Keratinocyte (primary cell): ENCODE measurements around the gene ALOX5. TPM values are rescaled to one million over a fixed set of nuclear protein-coding genes. Genes with fewer than 3 reads are reported as not detected.

Experiments used
- DNase-seq: peaks from one replicate; pipeline ENCODE4 v3.0.0-alpha.2; 2011; ENCODE audit warnings: low read depth, missing footprints, low spot score
- FAIRE-seq: peaks from 2 replicates; lab custom pipeline; 2011; peaks lifted over from hg19 to GRCh38; lab: Jason Lieb, UNC
- H2AFZ ChIP-seq: 2 replicates; pipeline ENCODE4 v1.6.0; 2012; ENCODE audit warnings: low read length, control low read depth, inconsistent platforms; ENCODE audit not compliant: control insufficient read depth
- H3K27ac ChIP-seq: 2 replicates; pipeline ENCODE4 v1.5.1; 2011; ENCODE audit warnings: low read length; ENCODE audit not compliant: control insufficient read depth, insufficient read depth
- H3K27me3 ChIP-seq: 3 replicates; pipeline ENCODE4 v1.6.0; 2011; ENCODE audit warnings: low read length; ENCODE audit not compliant: control insufficient read depth, insufficient read depth; ENCODE audit errors: extremely low read depth
- H3K36me3 ChIP-seq, 2 experiments: 2 replicates in 1 of 2; 3 replicates in 1 of 2; pipeline ENCODE4 v1.5.1; 2011; ENCODE audit warnings: low read length in 2 of 2, mild to moderate bottlenecking in 1 of 2; ENCODE audit not compliant: control insufficient read depth in 2 of 2, insufficient read depth in 2 of 2; ENCODE audit errors: extremely low read depth in 1 of 2
- H3K4me1 ChIP-seq: 3 replicates; pipeline ENCODE4 v1.5.1; 2011; ENCODE audit warnings: low read length; ENCODE audit not compliant: control insufficient read depth, insufficient read depth; ENCODE audit errors: extremely low read depth
- H3K4me2 ChIP-seq: 3 replicates; pipeline ENCODE4 v1.6.0; 2011; ENCODE audit warnings: low read depth, low read length; ENCODE audit not compliant: control insufficient read depth, insufficient read depth; ENCODE audit errors: extremely low read depth
- H3K4me3 ChIP-seq, 3 experiments: fragments of 200-600 bp in 1 of 3; sonication (generic) in 1 of 3; 2 replicates in 2 of 3; 3 replicates in 1 of 3; pipeline ENCODE4 v1.5.1; 2011 to 2016; ENCODE audit warnings: low read length in 3 of 3, mild to moderate bottlenecking in 3 of 3, control low read depth in 2 of 3, inconsistent platforms in 1 of 3, low read depth in 1 of 3, mixed read lengths in 1 of 3, mixed run types in 1 of 3, moderate library complexity in 1 of 3; ENCODE audit not compliant: control insufficient read depth in 2 of 3, insufficient read depth in 2 of 3; ENCODE audit errors: extremely low read depth in 1 of 3
- H3K79me2 ChIP-seq: 2 replicates; pipeline ENCODE4 v1.6.0; 2012; ENCODE audit warnings: low read length; ENCODE audit not compliant: control insufficient read depth, insufficient read depth
- H3K9ac ChIP-seq: 3 replicates; pipeline ENCODE4 v1.6.0; 2011; ENCODE audit warnings: low read length; ENCODE audit not compliant: control insufficient read depth, insufficient read depth; ENCODE audit errors: extremely low read depth
- H3K9me1 ChIP-seq: 3 replicates; pipeline ENCODE4 v1.6.0; 2011; ENCODE audit warnings: low read length; ENCODE audit not compliant: control insufficient read depth, insufficient read depth; ENCODE audit errors: extremely low read depth
- H3K9me3 ChIP-seq: 2 replicates; pipeline ENCODE4 v1.5.1; 2012; ENCODE audit warnings: low read depth, low read length; ENCODE audit not compliant: control insufficient read depth
- H4K20me1 ChIP-seq: 3 replicates; pipeline ENCODE4 v1.6.0; 2011; ENCODE audit warnings: low read length; ENCODE audit not compliant: control insufficient read depth, insufficient read depth; ENCODE audit errors: extremely low read depth
- CTCF ChIP-seq, 3 experiments: IDR thresholded peaks in 1 of 3; conservative IDR thresholded peaks in 1 of 3; optimal IDR thresholded peaks in 1 of 3; 2 replicates in 2 of 3; 3 replicates in 1 of 3; pipeline versions ENCODE3 to v1.5.1; 2011; ENCODE audit warnings: low read length in 3 of 3, mild to moderate bottlenecking in 3 of 3, moderate library complexity in 2 of 3, control low read depth in 1 of 3, inconsistent platforms in 1 of 3; ENCODE audit not compliant: insufficient read depth in 2 of 3; ENCODE audit errors: extremely low read depth in 1 of 3
- EZH2 ChIP-seq: IDR thresholded peaks from one replicate; pipeline ENCODE4 v1.6.1; 2012; ENCODE audit warnings: inconsistent platforms, mild to moderate bottlenecking, low read length, moderate library complexity
- dilution Hi-C: fragments of 300-500 bp; cut with MboI; formaldehyde crosslinking; loops from one replicate; pipeline ENCODE4 v1.7.0; 2020; ENCODE audit warnings: low sequenced_read_pairs; ENCODE audit not compliant: extremely low pct_ligation_motif_present
- polyA plus RNA-seq, 5 experiments: library from polyadenylated mRNA; depleted of rRNA in 3 of 5; stranded (reverse) in 3 of 5; stranded (forward) in 1 of 5; unstranded in 1 of 5; fragments of >200 nt; gene quantifications; 1 replicate in 1 of 5; 2 replicates in 3 of 5; 3 replicates in 1 of 5; pipeline versions ENCODE4 v1.2.1 to v1.2.3, GENCODE V29; 2011 to 2012; ENCODE audit warnings: missing spikeins in 2 of 5, low read depth in 1 of 5, low replicate concordance in 1 of 5

Gene ALOX5
- polyA plus RNA-seq, 1 donor (not counting 4 experiments of a cell fraction or from before 2014, with no cell fraction given): not detected

DNA sequence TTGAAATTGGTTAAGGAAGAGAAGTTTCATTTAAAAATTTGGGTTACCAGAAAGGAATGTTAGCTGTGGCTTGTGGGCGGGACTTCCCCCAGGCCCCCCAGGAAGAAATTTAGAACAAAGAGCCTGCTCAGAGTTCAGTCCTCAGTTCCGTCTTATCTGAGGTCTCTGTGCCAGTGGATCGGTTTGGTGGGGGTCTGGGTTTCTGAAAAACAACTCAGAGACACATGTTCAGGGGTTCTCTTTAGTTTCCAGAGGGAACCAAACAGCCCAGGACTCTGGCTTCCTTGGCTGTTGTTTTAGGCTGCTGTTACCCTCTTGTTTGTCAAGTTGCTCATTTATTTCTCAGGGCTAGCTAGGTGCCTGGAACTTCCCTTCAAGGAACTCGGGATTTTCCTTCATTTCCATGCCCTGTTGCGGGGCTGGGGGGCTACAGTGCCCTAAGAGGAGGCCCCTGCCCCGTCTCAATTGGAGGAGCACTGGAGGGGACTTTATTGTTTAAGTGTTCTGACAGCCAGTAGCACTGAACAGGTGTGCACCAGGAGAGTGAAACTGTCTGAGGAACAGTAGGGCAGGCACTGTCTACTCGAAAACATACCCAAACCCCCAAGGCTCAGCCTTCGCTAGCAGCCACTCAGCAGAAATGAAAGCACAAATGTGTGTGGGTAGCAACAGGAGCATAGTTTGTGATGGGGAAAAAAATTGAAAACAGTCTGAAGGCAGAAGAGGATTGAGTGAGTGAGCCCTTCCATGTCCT is 59.9 kb downstream of the ALOX5 start:
- DNase-seq (no peak), FAIRE-seq (no peak)
- Histone ChIP-seq H3K36me3 (no peaks in the 10 kb centered on the region), H3K9ac (no peak overlapping the region), H3K9me3 (no peaks in the 10 kb centered on the region), H4K20me1 (no peaks in the 10 kb centered on the region), H3K79me2 (no peaks in the 10 kb centered on the region), H3K9me1 (no peaks in the 10 kb centered on the region), H3K4me1 (no peaks in the 10 kb centered on the region), H3K27ac (no peak overlapping the region), H3K27me3 (peaks cover 4% of the 10 kb centered on the region), H3K4me3 (no peak overlapping the region), H3K4me2 (no peak overlapping the region), H2AFZ (no peak overlapping the region)
- TF ChIP-seq EZH2 (no peak), CTCF (optimal IDR thresholded peaks at IDR 0.05 in 1 of 3, IDR thresholded peaks at IDR 0.05 in 1 of 3, conservative IDR thresholded peaks at IDR 0.05 in 1 of 3; ENCODE audit: extremely low read depth in 1 of 3, insufficient read depth in 2 of 3, low read length in 3 of 3) (no peak)
- dilution Hi-C loops: no loop called here

DNA sequence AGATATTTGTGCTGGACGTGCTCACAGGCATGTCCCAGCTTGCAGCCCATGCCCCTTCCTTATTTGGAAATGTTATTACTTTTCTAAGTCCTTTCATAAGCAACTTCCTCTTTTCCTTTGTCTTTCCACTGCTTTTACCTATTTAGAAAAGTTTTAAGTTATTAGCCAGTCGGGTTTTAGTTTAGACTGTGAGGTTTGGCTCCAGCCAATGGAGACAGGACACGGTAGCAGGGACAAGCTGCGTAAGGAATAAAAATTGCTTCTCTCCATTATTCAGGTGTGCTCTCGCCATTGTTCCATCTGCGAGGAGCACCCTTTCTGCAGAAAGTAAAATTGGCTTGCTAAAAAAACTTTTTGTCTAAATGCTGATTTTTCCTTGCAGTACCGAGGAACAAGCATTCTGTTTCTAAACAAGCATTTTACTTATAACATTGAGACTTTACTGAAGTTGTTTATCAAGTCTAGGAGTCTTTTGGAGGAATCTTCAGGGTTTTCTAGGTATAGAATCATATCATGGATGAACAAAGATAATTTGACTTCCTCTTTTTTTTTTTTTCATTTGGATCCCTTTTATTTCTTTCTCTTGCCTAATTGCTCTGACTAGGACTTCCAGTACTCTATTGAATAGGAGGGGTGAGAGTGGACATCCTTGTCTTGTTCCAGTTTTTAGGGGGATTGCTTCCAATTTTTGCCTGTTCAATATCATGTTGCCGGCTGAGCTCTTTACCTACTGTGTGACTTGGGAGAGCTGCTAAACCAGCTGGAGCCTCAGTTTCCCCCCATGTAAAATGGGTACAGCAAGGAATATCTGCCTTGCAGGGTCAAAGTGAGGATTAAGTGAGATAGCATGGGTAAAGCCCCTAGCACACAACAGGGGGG is 63.8 kb downstream of the ALOX5 start:
- no peak overlapping the region for H3K4me2 ChIP-seq
- no peak for DNase-seq

More for the DNA sequence above, 63.8 kb downstream of the ALOX5 start:
- FAIRE-seq: no peak
- H3K4me3 ChIP-seq: no peak overlapping the region
- H3K27ac ChIP-seq: no peak overlapping the region
- no peaks in the 10 kb centered on the region for H4K20me1 ChIP-seq
- no peaks in the 10 kb centered on the region for H3K79me2 ChIP-seq
- H3K36me3 ChIP-seq: no peaks in the 10 kb centered on the region
- no peaks in the 10 kb centered on the region for H3K27me3 ChIP-seq
- no peaks in the 10 kb centered on the region for H3K4me1 ChIP-seq
- H2AFZ ChIP-seq: no peak overlapping the region
- dilution Hi-C loops: no loop called here
- H3K9me3 ChIP-seq: no peaks in the 10 kb centered on the region
- no peak overlapping the region for H3K9ac ChIP-seq
- no peaks in the 10 kb centered on the region for H3K9me1 ChIP-seq
- no peak for TF ChIP-seq EZH2
- no peak for TF ChIP-seq CTCF (optimal IDR thresholded peaks at IDR 0.05 in 1 of 3, IDR thresholded peaks at IDR 0.05 in 1 of 3, conservative IDR thresholded peaks at IDR 0.05 in 1 of 3; ENCODE audit: extremely low read depth in 1 of 3, insufficient read depth in 2 of 3, low read length in 3 of 3)
